Heart left ventricle (tissue), 16 donors: ENCODE results near the gene ALPI. TPM values are rescaled to one million over a fixed set of nuclear protein-coding genes. Genes with fewer than 3 reads are reported as not detected.

ENCODE experiments used
- ATAC-seq, 4 donors: fragments of 200-7000 bp; cut with Tn5 transposase; one replicate each; pipeline ENCODE4 v1.9.1; 2020 to 2022; ENCODE audit warnings: moderate library complexity in 4 of 4, mild to moderate bottlenecking in 3 of 4, moderate number of reproducible peaks in 1 of 4
- DNase-seq, 5 donors: peaks; one replicate each; pipeline ENCODE4 v3.0.0-alpha.2; 2020
- H3K27ac ChIP-seq, 12 donors: fragments of 200-600 bp; sonication (generic) in 4 of 12; one replicate each; pipeline versions ENCODE4 v1.5.0 to v1.8.0; 2016 to 2022; ENCODE audit warnings: mild to moderate bottlenecking in 2 of 12
- H3K27me3 ChIP-seq, 9 donors: fragments of 200-600 bp; sonication (generic) in 2 of 9; one replicate each; pipeline versions ENCODE4 v1.5.1 to v1.8.0; 2016 to 2022; ENCODE audit warnings: mild to moderate bottlenecking in 3 of 9
- H3K36me3 ChIP-seq, 9 donors: fragments of 200-600 bp; sonication (generic) in 2 of 9; one replicate each; pipeline versions ENCODE4 v1.5.0 to v1.8.0; 2018 to 2022; ENCODE audit warnings: mild to moderate bottlenecking in 2 of 9
- H3K4me1 ChIP-seq, 12 donors: fragments of 200-600 bp; sonication (generic) in 4 of 12; one replicate each; pipeline versions ENCODE4 v1.5.0 to v1.8.0; 2016 to 2022; ENCODE audit warnings: mild to moderate bottlenecking in 3 of 12
- H3K4me3 ChIP-seq, 12 donors: fragments of 200-600 bp; sonication (generic) in 4 of 12; one replicate each; pipeline versions ENCODE4 v1.5.0 to v1.8.0; 2017 to 2022; ENCODE audit warnings: mild to moderate bottlenecking in 9 of 12, moderate library complexity in 4 of 12
- H3K9me3 ChIP-seq, 12 donors: fragments of 200-600 bp; sonication (generic) in 4 of 12; one replicate each; pipeline versions ENCODE4 v1.5.0 to v1.8.0; 2016 to 2022; ENCODE audit warnings: mild to moderate bottlenecking in 1 of 12
- CTCF ChIP-seq, 12 donors: fragments of 200-600 bp; sonication (generic) in 4 of 12; IDR thresholded peaks; one replicate each; pipeline versions ENCODE4 v1.5.0 to v1.8.0; 2018 to 2022; ENCODE audit warnings: antibody characterized with exemption in 12 of 12, mild to moderate bottlenecking in 5 of 12
- POLR2A ChIP-seq, 2 donors: fragments of 450-650 bp; IDR thresholded peaks; one replicate each; pipeline ENCODE4 v1.6.1; 2017; ENCODE audit warnings: antibody characterized with exemption in 2 of 2, mild to moderate bottlenecking in 2 of 2, moderate library complexity in 2 of 2
- WGBS, 4 donors: extraction: QIAGEN DNeasy Blood & Tissue Kit in 2 of 4; methylation state at CpG; one replicate each; pipeline versions ENCODE4 v1.1.5 to v1.1.7; 2013 to 2018; 5-methylcytosine and 5-hydroxymethylcytosine counted together
- intact Hi-C, 10 donors: fragments of 100-400 bp; cut with DNase I; formaldehyde crosslinking; loops; one replicate each; pipeline versions ENCODE4 v1.11.1 to v1.14.2; 2022
- polyA plus RNA-seq, 2 donors: library from polyadenylated mRNA; stranded (reverse); fragments of 200-250 nt; gene quantifications; one replicate each; pipeline ENCODE4 v1.2.3, GENCODE V29; 2013
- total RNA-seq, 9 donors: library from RNA; depleted of rRNA in 2 of 9; stranded (reverse); fragments of >200 nt in 2 of 9; fragmentation: NEBNext Ultra II Directional in 3 of 9; extraction: Animal tissue kit (Norgen Biotek cat#: 25700) in 3 of 9; gene quantifications; one replicate each; pipeline versions ENCODE4 v1.1.0 to v1.2.4, GENCODE V29; 2016 to 2023
- donor health status: ischemic (EF 13 %, LVEDD 7.1; RV severe dilation, severe dysfunction).
- donor health status: healthy with polysubstance abuse.
- donor health status: DM: no; HTN: yes; CAD: no.
- donor health status: DM: no; HTN: no; CAD: no.
- donor health status: ischemic (EF 25% LVEDD 6.9; RV normal size, moderate dysfunction).
- donor health status: ischemic (EF 25% LVEDD 5.7; RV mildly dilated, moderate dysfunction).
- donor health status: healthy.
- donor health status: DM: yes; HTN: yes; CAD: no.
- donor health status: ischemic (EF 35%, LVEDD 5.7; RV mildly dilated, moderate dysfunction).
- donor health status: nonischemic (EF 11% LVEDD 7.7; RV severe dilation, severe dysfunction).
- donor health status: DM: yes; HTN: yes; CAD: no.
- donor health status: PGD.
- donor health status: ischemic (EF 29% LVEDD 5.4; RV normal size, mild dysfunction).
- donor health status: nonischemic (EF 23%, LVEDD 6.1; RV moderate dilation, normal function).

Gene ALPI
- total and polyA plus RNA-seq, 11 donors = not detected

GRCh38 chr2:232415736-232416520 lies 40.0 kb upstream of the ALPI start:
- peaks cover 29 to 86% (median 59%) of the 10 kb centered on the region in 9 donors for H3K27me3 ChIP-seq
- intact Hi-C loops = no loop called here

GRCh38 chr2:232416521-232417470 lies 39.2 kb upstream of the ALPI start:
- Histone ChIP-seq H3K4me1 (peaks cover 0 to 27% (median 8%) of the 10 kb centered on the region in 12 donors), H3K36me3 (no peaks in the 10 kb centered on the region), H3K27me3 (peaks cover 37 to 89% (median 66%) of the 10 kb centered on the region in 9 donors), H3K4me3 (no peak overlapping the region), H3K9me3 (peaks cover 0 to under 1% (median 0%) of the 10 kb centered on the region in 12 donors), H3K27ac (no peak overlapping the region)
- TF ChIP-seq CTCF (IDR thresholded peaks at IDR 0.05) = no peak
- no peak for TF ChIP-seq POLR2A (IDR thresholded peaks at IDR 0.05)
- DNase-seq (no peak), ATAC-seq (no peak)
- 92 to 96% (median 94%) methylated on average over 12 to 17 of the region's 17 CpGs for WGBS, 4 donors
- intact Hi-C loops = no loop called here

More at GRCh38 chr2:232415736-232416520, 40.0 kb upstream of the ALPI start:
- H3K36me3 ChIP-seq = no peaks in the 10 kb centered on the region
- no peak for ATAC-seq
- H3K27ac ChIP-seq = no peak overlapping the region
- peaks cover 0 to 24% (median 8%) of the 10 kb centered on the region in 12 donors for H3K4me1 ChIP-seq
- 92 to 97% (median 94%) methylated on average over 9 to 12 of the region's 12 CpGs for WGBS, 4 donors
- H3K4me3 ChIP-seq = no peak overlapping the region
- H3K9me3 ChIP-seq = no peaks in the 10 kb centered on the region
- TF ChIP-seq POLR2A (IDR thresholded peaks at IDR 0.05) (no peak), CTCF (IDR thresholded peaks at IDR 0.05) (no peak)
- no peak for DNase-seq

GRCh38 chr2:232417489-232417888 lies 38.5 kb upstream of the ALPI start:
- WGBS, 4 donors = 73 to 90% (median 84%) methylated on average over 4 to 5 of the region's 5 CpGs
- TF ChIP-seq CTCF (IDR thresholded peaks at IDR 0.05) (no peak), POLR2A (IDR thresholded peaks at IDR 0.05) (no peak)
- H3K4me1 ChIP-seq = peaks cover 0 to 27% (median 8%) of the 10 kb centered on the region in 12 donors

GRCh38 chr2:232418056-232418455 lies 37.9 kb upstream of the ALPI start:
- H3K36me3 ChIP-seq = no peaks in the 10 kb centered on the region
- intact Hi-C loops = no loop called here

More at GRCh38 chr2:232417489-232417888, 38.5 kb upstream of the ALPI start:
- Histone ChIP-seq H3K27me3 (peaks cover 37 to 96% (median 62%) of the 10 kb centered on the region in 9 donors), H3K36me3 (no peaks in the 10 kb centered on the region), H3K9me3 (peaks cover 0 to 7% (median 0%) of the 10 kb centered on the region in 12 donors), H3K4me3 (no peak overlapping the region), H3K27ac (no peak overlapping the region)
- ATAC-seq = no peak
- intact Hi-C loops = no loop called here
- no peak for DNase-seq

More at GRCh38 chr2:232418056-232418455, 37.9 kb upstream of the ALPI start:
- no peak for ATAC-seq
- TF ChIP-seq CTCF (IDR thresholded peaks at IDR 0.05) (no peak), POLR2A (IDR thresholded peaks at IDR 0.05) (no peak)
- Histone ChIP-seq H3K27me3 (peaks cover 37 to 96% (median 61%) of the 10 kb centered on the region in 9 donors), H3K27ac (no peak overlapping the region), H3K4me3 (no peak overlapping the region), H3K4me1 (peaks cover 0 to 27% (median 8%) of the 10 kb centered on the region in 12 donors), H3K9me3 (peaks cover 0 to 11% (median 0%) of the 10 kb centered on the region in 12 donors)
- no peak for DNase-seq
- 61 to 83% (median 73%) methylated on average over 1 to 6 of the region's 6 CpGs for WGBS, 4 donors
